ENCODE results near the gene VPS8. TPM values are rescaled to one million over a fixed set of nuclear protein-coding genes. Genes with fewer than 3 reads are reported as not detected.

Gene VPS8
- polyA plus RNA-seq, 2 of the 4 experiments (the other 2 are of a cell fraction) = 10.3 to 30.1 TPM

- no peaks in the 10 kb centered on the region for H3K4me1 ChIP-seq
- ChIA-PET POLR2A (no interaction called here), CTCF (no interaction called here)
- H3K4me3 ChIP-seq = no peak overlapping the region
- FAIRE-seq = no peak
- ATAC-seq = no peak
- TF ChIP-seq RCOR1 (IDR thresholded peaks at IDR 0.05; ENCODE audit: low read depth, low read length) (no peak), CHD4 (IDR thresholded peaks at IDR 0.05; ENCODE audit: borderline replicate concordance) (no peak), CTCF (IDR thresholded peaks at IDR 0.05) (no peak), EHMT2 (IDR thresholded peaks at IDR 0.05; ENCODE audit: low read depth) (no peak), PHF8 (IDR thresholded peaks at IDR 0.05; ENCODE audit: borderline replicate concordance, low read depth) (no peak), EP300 (IDR thresholded peaks at IDR 0.05) (no peak), HOXB13 (CRISPR knock-in tag; IDR thresholded peaks at IDR 0.05; ENCODE audit: low read depth) (no peak), KDM1A (IDR thresholded peaks at IDR 0.05; ENCODE audit: low read depth) (no peak)
- no peak overlapping the region for H3K4me2 ChIP-seq
- 0 out of 3 replicates have a peak, but pooled peaks cover 8% of the 10 kb centered on the region for H3K9me3 ChIP-seq
- 53% methylated on average over 2 of the region's 2 CpGs for WGBS (ENCODE audit: missing lambda C conversion rate)
- no peak overlapping the region for H3K27ac ChIP-seq
- no peak for DNase-seq (ENCODE audit: low read depth in 1 of 2, low spot score in 1 of 2)
These were observed 246.8 kb downstream of the VPS8 start for GRCh38 chr3:185058796-185059195.

- Histone ChIP-seq H3K27ac (no peak overlapping the region), H3K9me3 (0 out of 3 replicates have a peak, but pooled peaks cover 8% of the 10 kb centered on the region), H3K4me2 (no peak overlapping the region), H3K4me1 (no peaks in the 10 kb centered on the region), H3K4me3 (no peak overlapping the region)
- ChIA-PET CTCF (no interaction called here), POLR2A (no interaction called here)
- no peak for FAIRE-seq
- WGBS (ENCODE audit: missing lambda C conversion rate) = 97% methylated on average over 2 of the region's 2 CpGs
- no peak for DNase-seq (ENCODE audit: low read depth in 1 of 2, low spot score in 1 of 2)
- no peak for ATAC-seq
- TF ChIP-seq CBX2 (IDR thresholded peaks at IDR 0.05; ENCODE audit: borderline replicate concordance, low read depth) (no peak), ZC3H11A (IDR thresholded peaks at IDR 0.05) (no peak), BHLHE40 (IDR thresholded peaks at IDR 0.05; ENCODE audit: low read depth, low read length) (no peak), HOXB13 (CRISPR knock-in tag; IDR thresholded peaks at IDR 0.05; ENCODE audit: low read depth) (no peak)
- TF ChIP-seq, protein P1, sequence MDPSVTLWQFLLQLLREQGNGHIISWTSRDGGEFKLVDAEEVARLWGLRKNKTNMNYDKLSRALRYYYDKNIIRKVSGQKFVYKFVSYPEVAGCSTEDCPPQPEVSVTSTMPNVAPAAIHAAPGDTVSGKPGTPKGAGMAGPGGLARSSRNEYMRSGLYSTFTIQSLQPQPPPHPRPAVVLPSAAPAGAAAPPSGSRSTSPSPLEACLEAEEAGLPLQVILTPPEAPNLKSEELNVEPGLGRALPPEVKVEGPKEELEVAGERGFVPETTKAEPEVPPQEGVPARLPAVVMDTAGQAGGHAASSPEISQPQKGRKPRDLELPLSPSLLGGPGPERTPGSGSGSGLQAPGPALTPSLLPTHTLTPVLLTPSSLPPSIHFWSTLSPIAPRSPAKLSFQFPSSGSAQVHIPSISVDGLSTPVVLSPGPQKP (IDR thresholded peaks at IDR 0.05; ENCODE audit: low read depth, low read length) = no peak
These were observed 247.8 kb downstream of the VPS8 start for GRCh38 chr3:185059766-185060165.

DNA sequence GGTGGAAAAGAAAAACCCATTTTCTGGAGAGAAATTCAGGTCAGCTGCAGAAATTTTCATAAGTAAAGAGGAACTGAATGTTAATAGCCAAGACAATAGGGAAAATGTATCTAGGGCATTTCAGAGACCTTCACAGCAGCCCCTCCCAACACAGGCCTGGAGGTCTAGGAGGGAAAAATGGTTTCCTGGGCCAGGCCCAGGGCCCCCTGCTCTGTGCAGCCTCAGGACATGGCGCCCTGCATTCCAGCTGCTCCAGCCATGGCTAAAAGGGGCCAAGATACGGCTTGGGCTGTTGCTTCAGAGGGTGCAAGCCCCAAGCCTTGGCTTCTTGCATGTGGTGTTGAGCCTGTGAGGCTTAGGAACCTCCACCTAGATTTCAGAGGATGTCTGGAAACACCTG is 248.7 kb downstream of the VPS8 start:
- Histone ChIP-seq H3K9me3 (0 out of 3 replicates have a peak, but pooled peaks cover 8% of the 10 kb centered on the region), H3K4me2 (no peak overlapping the region), H3K27ac (no peak overlapping the region), H3K4me1 (no peaks in the 10 kb centered on the region), H3K4me3 (no peak overlapping the region)
- FAIRE-seq = no peak
- ATAC-seq = no peak
- WGBS (ENCODE audit: missing lambda C conversion rate) = 25% methylated on average over 2 of the region's 2 CpGs
- ChIA-PET CTCF (no interaction called here), POLR2A (no interaction called here)
- TF ChIP-seq FOSB (CRISPR knock-in tag; IDR thresholded peaks at IDR 0.05) (no peak), ZFP36 (IDR thresholded peaks at IDR 0.05; ENCODE audit: borderline replicate concordance, partially characterized antibody) (peak; percentile 40)
- DNase-seq (ENCODE audit: low read depth in 1 of 2, low spot score in 1 of 2) = no peak

- ATAC-seq = no peak
- ChIA-PET CTCF (interaction anchor here (0.6 kb wide), 1 partner anchor 10 kb away, joined by 3 read pairs; no protein-coding TSS in a partner anchor), POLR2A (no interaction called here)
- H3K4me1 ChIP-seq = no peaks in the 10 kb centered on the region
- no peak for FAIRE-seq
- no peak overlapping the region for H3K27ac ChIP-seq
- H3K4me2 ChIP-seq = no peak overlapping the region
- H3K9me3 ChIP-seq = 0 out of 3 replicates have a peak, but pooled peaks cover 8% of the 10 kb centered on the region
- no peak for DNase-seq (ENCODE audit: low read depth in 1 of 2, low spot score in 1 of 2)
- no peak overlapping the region for H3K4me3 ChIP-seq
- TF ChIP-seq ESRRA (IDR thresholded peaks at IDR 0.05; ENCODE audit: borderline replicate concordance, low read length) (no peak), CBX2 (IDR thresholded peaks at IDR 0.05; ENCODE audit: borderline replicate concordance, low read depth) (no peak), RCOR1 (IDR thresholded peaks at IDR 0.05; ENCODE audit: low read depth, low read length) (no peak), RNF2 (IDR thresholded peaks at IDR 0.05; ENCODE audit: borderline replicate concordance, low read depth) (no peak), EP300 (IDR thresholded peaks at IDR 0.05) (no peak), MYC (IDR thresholded peaks at IDR 0.05; ENCODE audit: borderline replicate concordance, low read length) (no peak), CHD4 (IDR thresholded peaks at IDR 0.05; ENCODE audit: borderline replicate concordance) (no peak), FOXS1 (CRISPR knock-in tag; IDR thresholded peaks at IDR 0.05) (no peak), EHF (CRISPR knock-in tag; IDR thresholded peaks at IDR 0.05) (no peak), CTCF (IDR thresholded peaks at IDR 0.05) (no peak), KDM5A (IDR thresholded peaks at IDR 0.05) (no peak), JUNB (IDR thresholded peaks at IDR 0.05) (no peak)
- TF ChIP-seq, protein P2, sequence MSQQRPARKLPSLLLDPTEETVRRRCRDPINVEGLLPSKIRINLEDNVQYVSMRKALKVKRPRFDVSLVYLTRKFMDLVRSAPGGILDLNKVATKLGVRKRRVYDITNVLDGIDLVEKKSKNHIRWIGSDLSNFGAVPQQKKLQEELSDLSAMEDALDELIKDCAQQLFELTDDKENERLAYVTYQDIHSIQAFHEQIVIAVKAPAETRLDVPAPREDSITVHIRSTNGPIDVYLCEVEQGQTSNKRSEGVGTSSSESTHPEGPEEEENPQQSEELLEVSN (IDR thresholded peaks at IDR 0.05; ENCODE audit: borderline replicate concordance, low read depth) = no peak
- TF ChIP-seq, protein P3, sequence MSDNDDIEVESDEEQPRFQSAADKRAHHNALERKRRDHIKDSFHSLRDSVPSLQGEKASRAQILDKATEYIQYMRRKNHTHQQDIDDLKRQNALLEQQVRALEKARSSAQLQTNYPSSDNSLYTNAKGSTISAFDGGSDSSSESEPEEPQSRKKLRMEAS (IDR thresholded peaks at IDR 0.05) = no peak
- TF ChIP-seq, protein P4, sequence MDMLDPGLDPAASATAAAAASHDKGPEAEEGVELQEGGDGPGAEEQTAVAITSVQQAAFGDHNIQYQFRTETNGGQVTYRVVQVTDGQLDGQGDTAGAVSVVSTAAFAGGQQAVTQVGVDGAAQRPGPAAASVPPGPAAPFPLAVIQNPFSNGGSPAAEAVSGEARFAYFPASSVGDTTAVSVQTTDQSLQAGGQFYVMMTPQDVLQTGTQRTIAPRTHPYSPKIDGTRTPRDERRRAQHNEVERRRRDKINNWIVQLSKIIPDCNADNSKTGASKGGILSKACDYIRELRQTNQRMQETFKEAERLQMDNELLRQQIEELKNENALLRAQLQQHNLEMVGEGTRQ (IDR thresholded peaks at IDR 0.05) = no peak
These were observed 250.2 kb downstream of the VPS8 start for GRCh38 chr3:185062191-185062590.

All from A549 (cell line).